Breast epithelium (tissue), 4 donors: ENCODE measurements around the gene CEP250. TPM values are rescaled to one million over a fixed set of nuclear protein-coding genes. Genes with fewer than 3 reads are reported as not detected.

Experiments
- DNase-seq, 2 donors: peaks; one replicate each; pipeline ENCODE4 v3.0.0-alpha.2; 2019; ENCODE audit warnings: low spot score in 2 of 2
- H3K27ac ChIP-seq, 2 donors: fragments of 200-600 bp; sonication (generic) in 1 of 2; one replicate each; pipeline ENCODE4 v1.5.1; 2016 to 2019; ENCODE audit warnings: mild to moderate bottlenecking in 1 of 2
- H3K27me3 ChIP-seq, 2 donors: fragments of 200-600 bp; sonication (generic) in 1 of 2; one replicate each; pipeline versions ENCODE4 v1.5.1 to v1.6.0; 2017 to 2019; ENCODE audit warnings: control low read depth in 1 of 2, mild to moderate bottlenecking in 1 of 2
- H3K36me3 ChIP-seq: fragments of 200-600 bp; one replicate; pipeline ENCODE4 v1.5.1; 2019
- H3K4me1 ChIP-seq, 2 donors: fragments of 200-600 bp; sonication (generic); one replicate each; pipeline ENCODE4 v1.5.1; 2016 to 2019; ENCODE audit warnings: control low read depth in 1 of 2
- H3K4me3 ChIP-seq, 3 donors: fragments of 200-600 bp; sonication (generic); 1 replicate in 2 of 3; 2 replicates in 1 of 3; pipeline ENCODE4 v1.5.1; 2016 to 2019; ENCODE audit warnings: mild to moderate bottlenecking in 3 of 3, moderate library complexity in 2 of 3
- H3K9me3 ChIP-seq, 2 donors: fragments of 200-600 bp; sonication (generic) in 1 of 2; one replicate each; pipeline ENCODE4 v1.5.1; 2016 to 2019; ENCODE audit warnings: control low read depth in 1 of 2
- CTCF ChIP-seq, 3 donors: fragments of 450-650 bp; IDR thresholded peaks; one replicate each; pipeline ENCODE4 v1.5.1; 2016 to 2017; ENCODE audit warnings: antibody characterized with exemption in 3 of 3, mild to moderate bottlenecking in 3 of 3, moderate library complexity in 3 of 3
- POLR2A ChIP-seq: fragments of 450-650 bp; IDR thresholded peaks from one replicate; pipeline ENCODE4 v1.6.1; 2016; ENCODE audit warnings: antibody characterized with exemption, mild to moderate bottlenecking, moderate library complexity
- POLR2AphosphoS5 ChIP-seq, 3 donors: sonication (generic); formaldehyde crosslinking; IDR thresholded peaks; one replicate each; pipeline ENCODE4 v1.6.1; 2017; ENCODE audit warnings: antibody characterized with exemption in 3 of 3
- intact Hi-C: fragments of 100-400 bp; cut with DNase I; formaldehyde crosslinking; loops from one replicate; pipeline ENCODE4 v1.15.1; 2023; ENCODE audit warnings: low total_unique reads
- total RNA-seq, 3 donors: library from RNA; depleted of rRNA; stranded (reverse); fragments of >200 nt; gene quantifications; one replicate each; pipeline ENCODE4 v1.1.0, GENCODE V29; 2016

The CEP250 gene
- total RNA-seq, 3 donors from 2014 or later = 22.2 to 28.5 (median 23.3) TPM

GRCh38 chr20:35503841-35504561 is 48.6 kb downstream of the CEP250 start:
- intact Hi-C loops = no loop called here
- Histone ChIP-seq H3K36me3 (no peaks in the 10 kb centered on the region), H3K27ac (no peak overlapping the region), H3K27me3 (no peaks in the 10 kb centered on the region), H3K9me3 (no peaks in the 10 kb centered on the region), H3K4me3 (no peak overlapping the region), H3K4me1 (no peaks in the 10 kb centered on the region)
- no peak for DNase-seq
- no peak for TF ChIP-seq POLR2A

GRCh38 chr20:35504751-35505150 is 49.4 kb downstream of the CEP250 start:
- no peak for DNase-seq
- H3K36me3 ChIP-seq = no peaks in the 10 kb centered on the region
- no peak for TF ChIP-seq POLR2AphosphoS5 (IDR thresholded peaks at IDR 0.05)
- no peak for TF ChIP-seq POLR2A
- TF ChIP-seq CTCF (IDR thresholded peaks at IDR 0.05) = no peak
- no peaks in the 10 kb centered on the region for H3K4me1 ChIP-seq
- no peaks in the 10 kb centered on the region for H3K9me3 ChIP-seq
- H3K27me3 ChIP-seq = no peaks in the 10 kb centered on the region
- H3K27ac ChIP-seq = no peak overlapping the region
- no peak overlapping the region for H3K4me3 ChIP-seq
- intact Hi-C loops = no loop called here

- H3K4me3 ChIP-seq = no peak overlapping the region
- intact Hi-C loops = no loop called here
- H3K36me3 ChIP-seq = no peaks in the 10 kb centered on the region
- no peak for DNase-seq
- H3K9me3 ChIP-seq = no peaks in the 10 kb centered on the region
- H3K27me3 ChIP-seq = no peaks in the 10 kb centered on the region
- no peaks in the 10 kb centered on the region for H3K4me1 ChIP-seq
- TF ChIP-seq POLR2A = no peak
- no peak overlapping the region for H3K27ac ChIP-seq
Measured at GRCh38 chr20:35506179-35506578, 50.8 kb downstream of the CEP250 start.

GRCh38 chr20:35506872-35507638 is 51.7 kb downstream of the CEP250 start:
- Histone ChIP-seq H3K27me3 (no peaks in the 10 kb centered on the region), H3K9me3 (no peaks in the 10 kb centered on the region), H3K4me1 (no peaks in the 10 kb centered on the region), H3K36me3 (no peaks in the 10 kb centered on the region), H3K27ac (no peak overlapping the region), H3K4me3 (no peak overlapping the region)
- intact Hi-C loops = no loop called here
- TF ChIP-seq POLR2A (no peak), POLR2AphosphoS5 (IDR thresholded peaks at IDR 0.05) (no peak), CTCF (IDR thresholded peaks at IDR 0.05) (no peak)
- no peak for DNase-seq

GRCh38 chr20:35508493-35509218 is 53.3 kb downstream of the CEP250 start:
- Histone ChIP-seq H3K27me3 (no peaks in the 10 kb centered on the region), H3K9me3 (no peaks in the 10 kb centered on the region), H3K36me3 (no peaks in the 10 kb centered on the region), H3K4me3 (no peak overlapping the region), H3K4me1 (no peaks in the 10 kb centered on the region), H3K27ac (no peak overlapping the region)
- TF ChIP-seq CTCF (IDR thresholded peaks at IDR 0.05) (no peak), POLR2A (no peak)
- DNase-seq = no peak
- intact Hi-C loops = no loop called here
